ENCODE data around the gene FAM117A. TPM values are rescaled to one million over a fixed set of nuclear protein-coding genes. Genes with fewer than 3 reads are reported as not detected.

The FAM117A gene
- total RNA-seq (2014; rRNA removed; shearing (Covaris generic)) = 0.98 and 3.4 TPM in 2 replicates

GRCh38 chr17:49763735-49764558 lies at the start of gene FAM117A:
TSS of gene FAM117A (minus strand) at chr17:49764131. CDS start at chr17:49764087, 44 bp downstream.

GRCh38 chr17:49788478-49789242 lies 24.7 kb upstream of the FAM117A start, which contains the start of gene KAT7:
TSS of gene KAT7 (plus strand) at chr17:49788681. CDS start at chr17:49788835, 154 bp downstream.

GRCh38 chr17:49707608-49708514 lies 56.1 kb downstream of the FAM117A start, which contains the start of gene SLC35B1:
TSS of gene SLC35B1 (minus strand) at chr17:49707964. CDS start at chr17:49707833, 131 bp downstream.

GRCh38 chr17:49677933-49678847 lies 85.7 kb downstream of the FAM117A start, which contains the start of gene SPOP:
TSS of gene SPOP (minus strand) at chr17:49678097. CDS start at chr17:49622810, 55,287 bp downstream.

Other genes with a start within 250 kb of the FAM117A start
- gene NXPH3, start 188.3 kb downstream of the FAM117A start, total RNA-seq (2014; rRNA removed; shearing (Covaris generic)) = not detected in 2 replicates
- gene SPOP, start 86.0 kb downstream of the FAM117A start, total RNA-seq (2014; rRNA removed; shearing (Covaris generic)) = 31.8 and 41.0 TPM in 2 replicates
- gene SLC35B1, start 56.2 kb downstream of the FAM117A start, total RNA-seq (2014; rRNA removed; shearing (Covaris generic)) = 54.8 and 58.8 TPM in 2 replicates
- 44.1 and 47.9 TPM in 2 replicates for gene KAT7, start 24.6 kb upstream of the FAM117A start, total RNA-seq (2014; rRNA removed; shearing (Covaris generic))
- 1.2 TPM in 1 of 2 replicates, not detected in the other for gene TAC4, start 83.9 kb upstream of the FAM117A start, total RNA-seq (2014; rRNA removed; shearing (Covaris generic))
- gene DLX4, start 205.1 kb upstream of the FAM117A start, total RNA-seq (2014; rRNA removed; shearing (Covaris generic)) = 0.53 and 1.4 TPM in 2 replicates
- gene DLX3, start 231.1 kb upstream of the FAM117A start, total RNA-seq (2014; rRNA removed; shearing (Covaris generic)) = not detected in 2 replicates

Data from A375 (cell line).